NOMO-1 treated with dmso at 0.1 percent for 144 hours (cell line): ENCODE results near the gene PRSS12.

ENCODE experiments used
- DNase-seq: peaks from one replicate; lab custom pipeline; 2025; ENCODE audit not compliant: unreplicated experiment; lab: John Stamatoyannopoulos, UW

Gene PRSS12

DNA sequence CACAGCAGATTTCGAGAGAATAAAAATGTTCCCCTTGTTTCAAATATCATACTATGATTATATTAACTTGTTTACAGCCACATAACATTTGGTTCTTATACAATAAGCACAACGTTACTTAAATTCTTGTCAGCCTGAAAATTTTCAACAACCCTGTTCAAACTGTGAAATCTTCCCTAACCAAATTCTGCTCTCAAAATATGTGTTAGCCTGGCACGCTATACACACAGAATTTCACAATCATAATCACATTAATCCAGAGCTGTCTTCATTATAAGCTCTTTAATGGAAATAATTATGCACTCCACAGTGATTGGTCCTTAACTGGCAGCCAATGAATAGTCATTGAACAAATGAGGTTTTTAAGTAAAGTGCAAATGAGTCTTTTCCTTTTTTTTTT lies 7.3 kb upstream of the PRSS12 start:
- DNase-seq, result no peak

DNA sequence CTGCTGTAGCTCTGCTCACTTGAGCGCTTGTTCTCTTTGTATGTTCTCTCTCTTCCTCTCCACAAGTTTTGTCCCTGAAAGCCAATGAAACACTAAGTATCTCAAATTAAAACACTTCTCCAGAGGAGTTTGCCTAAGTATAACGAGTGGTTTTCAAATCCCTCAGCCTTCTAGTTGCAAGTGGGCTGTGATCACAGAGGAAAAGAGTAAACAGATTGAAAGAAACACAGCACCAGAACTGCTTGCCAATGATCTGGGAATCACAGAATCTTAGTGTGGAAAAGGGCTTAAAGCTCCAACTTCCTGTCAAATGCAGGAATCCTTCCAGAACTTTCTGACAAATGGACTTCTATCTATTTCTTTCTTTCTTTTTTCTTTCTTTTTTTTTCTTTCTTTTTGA lies 4.8 kb upstream of the PRSS12 start:
- no peak for DNase-seq

DNA sequence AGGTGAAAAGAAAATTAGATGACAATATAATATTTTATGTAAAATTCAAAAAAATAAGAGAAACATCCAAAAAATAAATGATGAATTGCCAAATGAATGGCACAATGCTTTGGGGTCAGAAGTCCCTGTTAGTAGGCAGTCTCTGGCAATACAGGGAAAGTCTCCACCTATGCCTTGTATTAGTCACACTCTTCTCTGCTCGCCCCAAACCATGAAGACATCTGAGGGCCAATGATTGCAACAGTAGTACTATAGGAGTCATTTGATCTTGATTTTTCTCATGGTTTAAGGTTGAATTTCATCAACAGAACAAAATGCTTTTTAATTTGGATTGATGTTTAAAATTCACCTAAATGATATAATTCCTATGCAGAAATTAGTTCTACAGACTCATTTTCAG lies 3.9 kb upstream of the PRSS12 start:
- DNase-seq, result no peak

DNA sequence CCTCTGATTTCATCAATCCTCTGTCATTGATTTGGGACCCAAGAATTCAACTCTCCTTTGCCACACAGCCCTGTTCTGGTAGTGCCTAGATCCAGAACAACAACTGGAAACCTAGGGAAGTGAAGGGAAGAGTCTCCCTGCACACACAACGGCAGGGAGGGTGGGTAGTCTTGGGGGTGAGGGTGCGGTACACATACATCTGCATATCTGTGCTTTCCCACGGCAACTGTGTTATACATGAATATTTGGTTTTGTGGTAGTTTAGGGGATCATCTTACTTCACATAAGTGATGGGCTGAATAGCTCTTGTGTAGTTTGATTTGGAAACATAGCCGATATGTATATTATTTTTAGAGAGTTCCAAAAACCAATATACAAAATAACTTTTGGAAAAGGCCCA lies 3.3 kb upstream of the PRSS12 start:
- no peak for DNase-seq

DNA sequence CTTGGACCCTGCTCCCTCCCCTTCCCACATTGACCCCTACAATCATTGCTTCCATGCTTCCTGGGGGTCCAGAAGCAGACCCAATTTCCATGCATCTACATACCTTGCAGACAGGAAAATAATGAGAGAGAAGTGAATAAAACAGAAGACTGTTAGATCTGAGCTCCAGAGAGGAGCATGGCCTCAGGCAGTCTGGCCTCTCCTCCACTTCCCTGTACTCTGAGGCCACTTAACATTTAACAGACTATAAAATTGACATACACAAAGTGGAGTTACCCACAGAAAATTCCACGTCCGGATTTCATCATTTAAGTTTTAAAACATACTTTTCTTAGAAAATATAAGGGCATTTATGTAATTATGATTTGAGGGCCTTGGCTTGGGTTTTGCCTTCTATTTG lies 2.1 kb upstream of the PRSS12 start:
- DNase-seq, result no peak

DNA sequence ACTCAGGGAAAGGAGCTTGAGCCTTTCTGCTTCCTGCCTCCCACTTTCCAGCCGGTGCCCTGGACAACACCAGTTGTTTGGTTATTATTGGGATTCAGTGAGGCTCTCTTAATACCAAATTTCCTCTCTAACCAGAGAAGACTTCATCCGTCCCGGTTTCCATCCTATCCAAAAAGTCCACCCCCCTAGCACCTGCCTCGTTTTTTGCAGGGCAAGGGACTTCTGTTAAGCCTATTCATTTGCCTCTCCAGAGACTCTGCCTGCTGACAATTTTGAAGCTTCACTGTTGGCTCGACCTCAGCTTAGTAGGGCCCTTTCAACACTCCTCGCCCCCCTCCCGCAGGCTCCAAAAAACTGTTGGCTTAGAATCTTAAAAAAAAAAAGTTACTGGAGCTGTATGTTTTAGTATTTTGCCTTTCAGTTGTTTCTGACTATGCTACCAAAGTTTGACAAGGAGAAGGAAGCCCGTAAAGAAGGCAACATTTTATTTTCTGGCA lies 779 bp upstream of the PRSS12 start:
- no peak for DNase-seq

DNA sequence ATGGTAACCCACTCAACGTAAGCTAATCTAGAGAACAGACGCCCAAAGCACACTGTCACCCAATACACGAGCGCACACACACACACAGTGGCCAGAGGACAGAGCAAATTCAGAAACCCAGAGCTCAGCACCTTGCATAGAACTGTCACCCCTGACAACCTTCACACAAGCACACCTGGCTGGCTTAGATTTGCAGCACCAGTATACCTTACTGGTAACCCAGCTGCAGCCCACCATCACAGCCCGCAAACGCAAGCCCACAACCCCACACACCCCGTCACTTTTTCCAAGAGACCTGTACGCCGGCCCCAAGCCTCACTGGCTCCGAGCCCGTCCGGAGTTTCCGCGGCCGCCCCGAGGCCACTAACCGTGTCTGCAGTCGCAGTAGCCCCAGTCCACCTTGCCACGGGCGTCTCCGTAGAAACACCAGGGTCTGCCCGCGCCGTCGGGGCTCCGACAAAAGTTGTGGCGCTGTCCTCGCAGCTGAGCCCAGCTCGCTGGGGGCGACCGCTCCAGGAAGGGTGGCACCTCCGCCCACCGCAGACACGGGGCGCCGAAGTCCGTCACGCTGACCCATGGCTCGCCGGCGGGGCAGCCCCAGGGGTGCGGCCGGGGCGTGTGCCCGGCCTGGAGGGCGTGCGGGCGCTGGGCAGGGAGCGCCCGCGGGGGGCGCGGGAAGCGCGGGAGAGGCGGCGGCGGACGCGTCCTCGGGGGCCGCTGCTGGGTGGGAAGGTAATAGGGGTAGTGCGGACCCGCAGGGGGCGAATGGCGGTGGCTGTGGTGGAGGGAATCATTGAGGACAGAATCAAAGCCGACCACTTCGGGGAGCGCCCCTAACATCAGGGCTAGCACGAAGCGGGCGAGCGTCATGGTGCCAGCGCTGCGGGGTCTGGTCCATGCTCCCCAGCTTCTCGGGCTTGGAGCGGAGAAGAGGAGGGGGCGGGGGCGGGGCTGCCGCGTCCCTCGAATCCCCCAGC lies 664 bp downstream of the PRSS12 start:
- DNase-seq, result no peak

DNA sequence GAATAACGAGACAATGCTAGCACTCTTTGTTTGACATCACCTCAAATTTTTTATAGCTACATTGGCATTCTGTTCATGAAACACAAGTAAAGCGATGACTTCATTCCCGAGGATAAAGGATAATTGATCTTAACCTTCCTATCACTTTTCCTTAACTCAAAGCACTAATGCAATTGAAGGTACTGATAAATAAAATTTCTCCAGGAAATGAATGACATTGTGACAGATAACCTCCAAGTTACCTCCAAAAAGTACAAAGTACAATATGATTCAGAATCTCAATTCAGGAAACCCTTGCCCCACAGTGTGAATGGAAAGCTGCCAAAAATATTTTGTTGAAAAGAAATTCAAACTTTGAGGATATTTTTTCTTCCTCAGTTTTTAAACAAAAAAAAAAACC lies 1.8 kb downstream of the PRSS12 start:
- DNase-seq, result no peak

DNA sequence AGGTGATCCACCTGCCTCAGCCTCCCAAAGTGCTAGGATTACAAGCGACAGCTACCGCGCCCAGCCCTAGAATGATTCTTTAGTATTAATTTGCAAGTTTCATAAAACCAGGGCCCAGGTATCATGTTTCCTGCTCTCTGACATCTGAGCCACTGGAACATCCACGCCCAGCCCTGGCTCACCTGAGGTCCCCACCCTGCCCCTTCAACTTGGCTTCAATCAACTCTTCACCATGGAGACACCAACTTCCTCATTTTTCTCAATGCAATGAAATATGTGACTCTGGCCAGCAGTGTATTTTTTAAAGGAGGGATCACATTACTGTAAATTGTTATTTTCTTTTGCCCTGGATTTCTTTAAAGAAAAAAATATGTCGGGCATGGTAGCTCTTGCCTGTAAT lies 3.9 kb downstream of the PRSS12 start:
- no peak for DNase-seq

DNA sequence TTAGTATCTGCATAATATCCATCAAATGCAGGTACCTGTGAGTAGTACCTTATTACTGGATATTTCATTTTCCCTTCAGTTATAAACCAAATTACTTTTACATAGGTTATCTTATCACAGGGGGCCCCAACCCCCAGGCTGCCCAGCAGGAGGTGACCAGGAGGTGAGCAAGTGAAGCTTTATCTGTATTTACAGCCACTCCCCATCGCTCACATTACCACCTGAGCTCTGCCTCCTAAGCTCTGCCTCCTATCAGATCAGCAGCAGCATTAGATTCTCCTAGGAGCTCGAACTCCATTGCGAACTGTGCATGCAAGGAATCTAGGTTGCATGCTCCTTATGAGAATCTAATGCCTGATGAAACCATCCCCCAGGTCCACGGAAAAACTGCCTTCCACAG lies 6.3 kb downstream of the PRSS12 start:
- no peak for DNase-seq

DNA sequence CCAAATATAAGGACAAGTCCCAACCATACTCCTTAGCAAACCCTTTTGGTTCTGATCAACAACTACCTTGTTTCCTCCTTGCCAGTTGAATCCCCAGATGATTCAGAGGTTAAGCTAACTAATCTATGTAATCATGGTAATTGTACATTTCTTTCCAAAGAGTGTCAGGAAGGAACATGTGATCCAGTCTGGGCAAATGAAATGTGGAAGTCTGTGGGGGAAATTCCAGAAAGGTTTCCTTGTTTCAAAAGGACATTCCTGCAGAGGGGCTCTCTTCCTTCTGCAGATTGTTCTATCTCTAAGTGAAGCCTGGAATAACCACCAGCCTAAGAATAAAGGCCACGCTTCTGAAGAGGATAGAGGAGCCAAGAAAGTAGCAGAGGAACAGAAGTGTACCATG lies 7.0 kb downstream of the PRSS12 start:
- DNase-seq, result no peak

DNA sequence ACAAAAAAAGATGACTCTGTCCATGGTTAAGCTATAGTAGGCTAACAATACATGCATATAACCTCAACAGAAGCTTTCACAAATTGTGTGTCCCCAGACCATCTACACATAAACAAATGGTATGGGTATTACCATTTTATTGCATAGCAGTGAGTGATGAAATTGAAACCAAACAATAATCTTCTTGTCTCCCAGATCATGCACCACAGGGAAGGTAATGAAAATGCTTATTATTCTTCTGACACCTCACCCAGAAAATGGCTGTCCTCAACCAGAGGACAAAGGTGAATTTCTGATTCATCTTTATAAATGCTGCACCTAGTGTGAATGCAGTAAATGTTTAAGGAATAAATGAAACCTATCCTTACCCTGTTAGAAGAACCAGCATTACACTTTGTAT lies 8.0 kb downstream of the PRSS12 start:
- DNase-seq, result no peak

DNA sequence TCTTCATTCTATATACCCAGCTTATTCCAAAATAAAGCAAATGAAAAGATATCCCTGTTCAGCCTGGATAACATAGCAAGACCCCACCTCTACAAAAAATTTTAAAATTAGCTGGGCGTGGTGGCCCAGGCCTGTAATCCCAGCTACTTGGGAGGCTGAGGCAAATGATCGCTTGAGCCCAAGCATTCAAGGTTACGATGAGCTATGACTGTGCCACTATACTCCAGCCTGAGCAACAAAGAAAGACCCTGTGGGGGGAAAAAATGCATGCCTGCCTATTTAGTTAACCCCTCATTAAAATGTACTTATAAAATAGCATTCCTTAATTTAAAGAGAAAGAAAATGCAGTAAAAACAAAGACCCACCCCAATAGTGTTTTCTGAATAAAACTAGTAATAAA lies 9.3 kb downstream of the PRSS12 start:
- no peak for DNase-seq

DNA sequence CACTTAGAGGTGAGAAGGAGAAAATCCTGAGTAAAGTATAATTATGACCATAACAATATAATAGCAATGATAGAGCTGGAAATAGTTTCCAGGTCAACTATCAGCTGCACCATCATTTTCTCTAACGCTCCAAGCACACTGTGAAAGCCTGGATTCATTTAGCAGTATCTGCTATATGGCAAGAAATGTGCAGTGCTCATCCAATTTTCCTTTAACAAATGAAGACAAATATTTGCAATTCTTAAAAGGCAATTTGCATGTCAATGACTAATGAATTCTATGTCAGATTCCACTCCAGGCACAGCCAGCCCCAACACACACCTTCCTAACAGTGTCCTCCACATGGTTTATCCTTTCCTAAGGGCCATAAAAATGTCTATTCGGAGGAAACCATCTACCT lies 12.7 kb downstream of the PRSS12 start:
- no peak for DNase-seq

DNA sequence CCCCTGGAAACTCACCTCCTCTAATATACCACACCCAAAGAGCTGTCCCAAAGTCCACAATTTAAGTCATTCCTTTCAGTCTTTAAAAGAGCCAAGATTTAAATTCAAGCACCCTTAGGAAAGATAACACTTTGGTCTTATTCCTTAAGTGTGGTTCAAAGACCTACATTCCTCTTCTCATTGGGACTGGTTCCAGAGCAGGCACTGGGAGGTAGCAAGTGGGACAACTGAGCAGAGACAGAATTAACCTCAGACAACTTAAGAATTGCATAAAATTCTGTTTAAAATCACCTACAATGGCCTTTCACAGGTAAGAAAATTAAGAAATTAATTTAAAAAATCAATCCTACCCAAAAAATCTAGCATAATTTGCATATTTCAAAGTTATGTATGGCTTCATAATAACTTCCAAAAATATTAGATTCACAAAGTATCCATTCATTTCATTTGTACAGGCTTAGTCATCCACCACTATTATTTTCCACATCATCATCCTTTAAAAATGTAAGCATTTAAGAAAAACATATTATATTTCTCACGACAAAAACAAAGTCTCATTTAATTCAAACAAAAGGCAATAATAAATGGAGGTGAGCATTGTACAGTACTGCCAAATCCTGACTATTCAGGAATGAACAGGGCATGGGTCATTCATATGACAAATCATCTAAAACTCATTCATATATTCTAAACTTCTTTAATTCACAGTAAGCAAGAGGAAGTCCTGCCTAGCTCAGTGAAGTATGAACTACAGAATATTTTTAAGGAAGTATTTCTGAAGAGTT lies 13.6 kb downstream of the PRSS12 start:
- no peak for DNase-seq

DNA sequence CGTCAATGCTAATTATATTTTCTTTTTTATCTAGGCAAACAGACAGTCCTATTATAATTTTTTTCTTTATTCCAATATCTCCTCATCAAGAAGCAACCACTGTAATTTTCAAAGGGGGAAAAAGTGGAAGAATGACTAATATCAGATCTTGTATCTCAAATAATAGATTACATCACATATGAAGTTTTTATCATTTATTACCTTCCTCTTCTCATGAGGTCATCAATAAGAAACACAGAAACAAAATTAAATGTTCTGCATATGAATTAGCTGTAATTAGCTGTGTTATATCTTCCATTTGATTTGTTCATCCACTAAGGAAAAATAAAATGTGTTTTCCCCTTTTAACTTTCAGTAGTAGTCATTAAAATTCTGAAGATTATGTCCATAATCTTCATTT lies 14.3 kb downstream of the PRSS12 start:
- DNase-seq, result no peak

DNA sequence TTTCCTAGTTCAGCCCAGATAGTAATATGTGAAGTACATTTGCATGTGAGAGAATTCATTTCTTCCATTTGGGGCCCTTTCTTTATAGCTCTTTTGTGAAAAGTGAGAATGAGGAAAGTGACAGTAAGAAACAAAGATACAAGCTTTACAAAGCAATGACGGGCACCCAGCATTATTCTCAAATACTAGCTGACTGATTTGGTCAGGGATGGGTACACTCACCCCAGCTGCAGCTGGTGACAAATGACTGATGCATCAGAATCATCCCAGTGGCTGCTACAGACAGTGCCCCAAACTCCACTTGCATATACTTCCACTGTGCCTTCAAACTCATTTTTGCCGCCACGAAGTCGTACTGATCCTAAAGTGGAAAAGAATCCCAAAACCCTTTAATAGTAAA lies 14.8 kb downstream of the PRSS12 start:
- DNase-seq, result no peak

DNA sequence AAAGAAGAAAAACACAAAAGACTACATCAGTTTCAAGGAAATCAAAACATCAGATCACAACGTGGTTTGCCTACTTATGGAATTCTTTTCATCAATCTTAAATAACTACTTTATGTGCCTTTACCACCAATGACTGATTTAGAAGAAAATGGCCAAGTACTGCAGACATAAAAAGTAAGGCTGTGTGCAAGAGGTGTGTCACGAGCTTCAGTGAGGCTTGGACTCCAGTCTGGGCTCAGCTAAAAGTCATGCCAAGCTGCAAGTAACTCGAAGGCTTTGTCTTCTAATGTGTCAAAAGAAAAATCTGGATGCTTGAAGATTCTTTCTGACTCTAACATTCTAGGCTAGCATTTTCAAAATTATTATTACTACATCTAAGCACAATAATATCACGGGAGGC lies 17.0 kb downstream of the PRSS12 start:
- no peak for DNase-seq

DNA sequence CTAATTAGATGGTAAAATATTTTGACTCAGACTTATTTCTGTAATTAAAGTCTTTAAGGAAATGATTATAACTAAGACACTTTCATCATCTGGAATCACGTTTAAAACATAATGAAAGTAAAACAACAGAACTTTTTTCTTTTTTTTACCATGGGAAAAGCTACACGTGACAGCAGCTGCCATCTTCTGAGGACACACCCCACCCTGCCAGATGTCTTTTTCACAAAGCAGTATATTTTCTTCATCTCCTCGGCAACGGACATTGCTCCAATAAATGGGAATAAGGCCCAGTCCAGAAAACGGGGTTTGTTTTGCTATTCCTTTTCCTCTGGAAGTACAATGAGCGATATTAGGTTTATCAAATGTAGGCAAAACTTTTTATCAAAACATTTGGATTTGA lies 17.5 kb downstream of the PRSS12 start:
- DNase-seq, result no peak

DNA sequence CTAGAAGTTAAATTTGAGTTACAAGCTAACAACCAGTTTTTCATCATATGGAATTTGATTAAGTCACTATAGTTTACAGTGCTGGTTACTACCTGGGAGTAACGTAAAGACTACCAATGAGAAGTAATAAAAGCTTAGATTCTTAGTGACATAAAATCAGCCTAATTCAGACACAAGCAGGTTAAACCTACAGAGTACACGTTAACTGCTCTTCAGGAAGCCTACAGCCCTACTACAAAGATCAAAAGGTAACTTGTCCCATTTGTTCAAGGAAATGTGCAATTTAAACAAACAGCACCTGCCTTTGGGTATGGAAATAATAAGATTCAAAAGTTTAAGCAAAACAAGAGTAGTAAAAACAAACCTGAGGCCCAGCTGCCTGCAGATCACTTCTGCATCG lies 21.5 kb downstream of the PRSS12 start:
- DNase-seq, result no peak

DNA sequence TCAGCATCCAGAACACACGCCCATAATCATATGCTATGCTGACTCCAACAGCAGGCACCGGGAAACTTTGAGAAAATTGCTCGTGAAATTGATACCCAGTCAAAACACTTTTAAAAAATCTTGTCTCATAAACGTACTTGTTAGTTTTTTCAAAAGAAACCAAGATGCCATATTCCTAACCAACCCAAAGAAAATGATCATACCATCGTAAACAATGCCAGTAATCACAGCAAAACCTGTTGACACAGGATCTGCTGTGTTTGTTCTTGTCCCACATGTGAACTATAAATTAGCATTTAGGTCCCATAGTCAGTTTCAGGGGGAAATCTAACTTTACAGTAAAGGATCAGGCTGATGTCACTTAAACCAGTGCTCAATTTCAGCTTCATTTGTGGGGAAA lies 23.0 kb downstream of the PRSS12 start:
- no peak for DNase-seq

DNA sequence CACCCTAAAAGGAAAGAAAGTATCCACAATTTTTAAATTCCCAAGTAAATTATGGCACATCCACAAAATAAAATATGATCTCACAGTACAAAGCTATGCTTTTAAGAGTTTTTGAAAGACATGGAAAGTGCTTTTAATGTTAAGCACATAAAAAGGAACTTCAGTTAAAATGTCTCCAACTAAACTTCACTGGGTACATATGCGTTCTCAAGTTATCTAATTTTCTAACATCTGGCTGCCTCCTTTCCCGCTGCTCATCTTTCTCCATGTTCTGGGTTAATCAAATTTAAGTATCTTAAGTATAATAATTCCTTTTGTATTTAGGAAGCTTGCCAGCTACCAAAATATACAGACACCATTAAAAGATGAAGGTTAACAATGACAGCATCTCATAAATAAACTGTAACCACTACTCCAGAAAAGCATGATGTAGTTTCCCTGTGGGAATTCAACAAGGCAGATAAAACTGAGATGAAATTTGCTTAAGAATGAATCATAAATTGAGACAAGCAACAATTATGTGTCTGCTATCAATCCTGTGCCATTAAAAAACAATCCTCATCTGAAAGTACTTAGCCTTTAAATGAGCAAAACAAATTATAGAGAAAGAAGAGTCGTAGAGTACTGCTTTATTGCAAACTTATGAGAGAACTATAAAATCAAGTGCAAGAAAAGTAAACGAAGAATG lies 25.1 kb downstream of the PRSS12 start:
- no peak for DNase-seq
